Endodermal cell (in vitro differentiated cells): Measurements from ENCODE around the gene ZBED1. TPM values are rescaled to one million over a fixed set of nuclear protein-coding genes. Genes with fewer than 3 reads are reported as not detected.
"Not testable (repeated sequence)": the region's sequence is repeated elsewhere in the genome, so short reads cannot be mapped to it uniquely, and the experiment has no call there.

Experiments used
- DNase-seq: peaks from one replicate; pipeline ENCODE4 v3.0.0-alpha.2; 2017
- H3K27ac ChIP-seq: 2 replicates; pipeline ENCODE4 v1.5.1; 2013; ENCODE audit warnings: mild to moderate bottlenecking, low read depth, low read length, moderate library complexity
- H3K27me3 ChIP-seq: 2 replicates; pipeline ENCODE4 v1.6.1; 2013; ENCODE audit warnings: mild to moderate bottlenecking, low read length, moderate library complexity; ENCODE audit not compliant: insufficient read depth, control insufficient read depth, poor library complexity, severe bottlenecking
- H3K36me3 ChIP-seq: 2 replicates; pipeline ENCODE4 v1.7.0; 2013; ENCODE audit warnings: mild to moderate bottlenecking, low read length, moderate library complexity; ENCODE audit not compliant: control insufficient read depth, insufficient read depth
- H3K4me1 ChIP-seq: one replicate; pipeline ENCODE4 v1.7.0; 2013; ENCODE audit warnings: low read length; ENCODE audit not compliant: control insufficient read depth, insufficient read depth
- H3K4me3 ChIP-seq: 2 replicates; pipeline ENCODE4 v1.5.1; 2013; ENCODE audit warnings: mild to moderate bottlenecking, low read length, moderate library complexity
- H3K9ac ChIP-seq: 2 replicates; pipeline ENCODE4 v1.6.1; 2013; ENCODE audit warnings: mild to moderate bottlenecking, low read length, moderate library complexity; ENCODE audit not compliant: poor library complexity, severe bottlenecking; ENCODE audit errors: extremely low read depth
- H3K9me3 ChIP-seq: 2 replicates; pipeline ENCODE4 v1.6.1; 2013; ENCODE audit warnings: mild to moderate bottlenecking, low read length, moderate library complexity; ENCODE audit not compliant: control insufficient read depth
- H3K27ac Mint-ChIP-seq: 2 replicates; pipeline ENCODE4 v1.8.0; 2020; ENCODE audit warnings: mixed read lengths
- H3K27me3 Mint-ChIP-seq: 2 replicates; pipeline ENCODE4 v1.8.0; 2021; ENCODE audit warnings: mild to moderate bottlenecking, mixed read lengths; ENCODE audit not compliant: insufficient read depth
- H3K36me3 Mint-ChIP-seq: 2 replicates; pipeline ENCODE4 v1.8.0; 2020; ENCODE audit warnings: low read depth, mixed read lengths
- H3K4me1 Mint-ChIP-seq: 2 replicates; pipeline ENCODE4 v1.8.0; 2020; ENCODE audit warnings: mixed read lengths
- H3K4me3 Mint-ChIP-seq: 2 replicates; pipeline ENCODE4 v1.8.0; 2020; ENCODE audit warnings: mild to moderate bottlenecking, moderate library complexity, mixed read lengths
- H3K9me3 Mint-ChIP-seq: 2 replicates; pipeline ENCODE4 v1.8.0; 2020; ENCODE audit warnings: mild to moderate bottlenecking, mixed read lengths
- WGBS, 2 experiments: methylation state at CpG; one replicate each; pipeline versions ENCODE4 v1.1.5 to v1.1.7; 2013; ENCODE audit warnings: missing lambda C conversion rate in 2 of 2, mixed read lengths in 1 of 2; ENCODE audit not compliant: insufficient coverage in 1 of 2, insufficient read length in 1 of 2; 5-methylcytosine and 5-hydroxymethylcytosine counted together
- total RNA-seq, 2 donors: library from RNA; stranded (reverse); fragmentation: NEBNext Ultra II Directional in 1 of 2; extraction: Animal tissue kit (Norgen Biotek cat#: 25700) in 1 of 2; gene quantifications; 2 replicates in 1 of 2; 3 replicates in 1 of 2; pipeline ENCODE4 v1.2.1, GENCODE V29; 2021
- TF ChIP-seq, protein P1 (sequence below): fragments of 200-600 bp; sonication (generic); conservative IDR thresholded peaks from 2 replicates; pipeline ENCODE4 v1.5.0; 2021; ENCODE audit warnings: antibody characterized with exemption, mild to moderate bottlenecking

ZBED1 gene
- total RNA-seq, 2 donors from 2014 or later, result 55.8 to 71.9 TPM

GRCh38 chrX:2479420-2479780 lies 21.4 kb downstream of the ZBED1 start:
- Mint-ChIP-seq H3K36me3 (peaks cover 31% of the 10 kb centered on the region), H3K4me1 (peaks cover 2% of the 10 kb centered on the region), H3K27me3 (no peaks in the 10 kb centered on the region), H3K4me3 (no peak overlapping the region), H3K27ac (no peak overlapping the region), H3K9me3 (peaks cover 11% of the 10 kb centered on the region)
- TF ChIP-seq, protein P1, sequence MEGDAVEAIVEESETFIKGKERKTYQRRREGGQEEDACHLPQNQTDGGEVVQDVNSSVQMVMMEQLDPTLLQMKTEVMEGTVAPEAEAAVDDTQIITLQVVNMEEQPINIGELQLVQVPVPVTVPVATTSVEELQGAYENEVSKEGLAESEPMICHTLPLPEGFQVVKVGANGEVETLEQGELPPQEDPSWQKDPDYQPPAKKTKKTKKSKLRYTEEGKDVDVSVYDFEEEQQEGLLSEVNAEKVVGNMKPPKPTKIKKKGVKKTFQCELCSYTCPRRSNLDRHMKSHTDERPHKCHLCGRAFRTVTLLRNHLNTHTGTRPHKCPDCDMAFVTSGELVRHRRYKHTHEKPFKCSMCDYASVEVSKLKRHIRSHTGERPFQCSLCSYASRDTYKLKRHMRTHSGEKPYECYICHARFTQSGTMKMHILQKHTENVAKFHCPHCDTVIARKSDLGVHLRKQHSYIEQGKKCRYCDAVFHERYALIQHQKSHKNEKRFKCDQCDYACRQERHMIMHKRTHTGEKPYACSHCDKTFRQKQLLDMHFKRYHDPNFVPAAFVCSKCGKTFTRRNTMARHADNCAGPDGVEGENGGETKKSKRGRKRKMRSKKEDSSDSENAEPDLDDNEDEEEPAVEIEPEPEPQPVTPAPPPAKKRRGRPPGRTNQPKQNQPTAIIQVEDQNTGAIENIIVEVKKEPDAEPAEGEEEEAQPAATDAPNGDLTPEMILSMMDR, result no peak
- WGBS, 2 experiments, result 96 to 99% methylated on average over 14 to 15 of the region's 15 CpGs
- Histone ChIP-seq H3K27me3 (no peaks in the 10 kb centered on the region), H3K4me3 (no peak overlapping the region), H3K27ac (no peak overlapping the region), H3K9ac (no peak overlapping the region), H3K9me3 (peaks cover 8% of the 10 kb centered on the region), H3K4me1 (no peaks in the 10 kb centered on the region), H3K36me3 (peaks cover 3% of the 10 kb centered on the region)
- DNase-seq, result no peak

- Mint-ChIP-seq H3K27ac (no peak overlapping the region), H3K4me1 (no peaks in the 10 kb centered on the region)
- no peak overlapping the region for H3K9ac ChIP-seq
Observed at GRCh38 chrX:2478546-2479419, 22.0 kb downstream of the ZBED1 start.

GRCh38 chrX:2477313-2477712 lies 23.5 kb downstream of the ZBED1 start:
- not testable (repeated sequence) for H3K4me3 ChIP-seq, H3K27ac Mint-ChIP-seq, H3K4me1 Mint-ChIP-seq, H3K27me3 Mint-ChIP-seq, H3K4me1 ChIP-seq, H3K9me3 ChIP-seq, H3K36me3 ChIP-seq, H3K27ac ChIP-seq, H3K4me3 Mint-ChIP-seq, H3K27me3 ChIP-seq, H3K9ac ChIP-seq
- H3K9me3 Mint-ChIP-seq, result peaks cover 11% of the 10 kb centered on the region
- peak; percentile 21 for DNase-seq
- peaks cover 25% of the 10 kb centered on the region for H3K36me3 Mint-ChIP-seq
- 85 to 95% methylated on average over 7 to 9 of the region's 11 CpGs for WGBS, 2 experiments

More at GRCh38 chrX:2478546-2479419, 22.0 kb downstream of the ZBED1 start:
- Histone ChIP-seq H3K9me3 (peaks cover 8% of the 10 kb centered on the region), H3K27me3 (no peaks in the 10 kb centered on the region), H3K27ac (no peak overlapping the region), H3K4me1 (no peaks in the 10 kb centered on the region), H3K36me3 (peaks cover 3% of the 10 kb centered on the region), H3K4me3 (no peak overlapping the region)
- TF ChIP-seq, protein P1, result no peak
- Mint-ChIP-seq H3K4me3 (no peak overlapping the region), H3K36me3 (peaks cover 28% of the 10 kb centered on the region), H3K9me3 (peaks cover 11% of the 10 kb centered on the region), H3K27me3 (no peaks in the 10 kb centered on the region)
- 92 to 94% methylated on average over 21 of the region's 21 CpGs for WGBS, 2 experiments
- DNase-seq, result peak; percentile 45
